HL-60 (cell line): ENCODE results near the gene LOC128125822.

Source experiments
- DNase-seq, 2 experiments: peaks; one replicate each; pipeline ENCODE4 v3.0.0-alpha.2; 2010 to 2020; ENCODE audit warnings: low read depth in 1 of 2, low spot score in 1 of 2
- H3K27ac ChIP-seq: fragments of 250-450 bp; sonication (Bioruptor Pico); replicated peaks from 2 replicates; pipeline ENCODE4 v1.5.1; 2020; ENCODE audit warnings: mild to moderate bottlenecking, moderate library complexity
- H3K27me3 ChIP-seq: fragments of 250-450 bp; sonication (Bioruptor Pico); 2 replicates; pipeline ENCODE4 v1.5.1; 2021; ENCODE audit warnings: mild to moderate bottlenecking, moderate library complexity; ENCODE audit not compliant: insufficient read depth, poor library complexity, severe bottlenecking
- H3K4me3 ChIP-seq: replicated peaks from 2 replicates; pipeline ENCODE4 v1.5.1; 2011; ENCODE audit warnings: mild to moderate bottlenecking, control low read depth, low read length; ENCODE audit not compliant: insufficient read depth
- GABPA ChIP-seq: IDR thresholded peaks from 2 replicates; pipeline ENCODE4 v1.6.1; 2012; ENCODE audit warnings: low read depth
- POLR2AphosphoS5 ChIP-seq: IDR thresholded peaks from 2 replicates; pipeline ENCODE4 v1.6.1; 2012; ENCODE audit warnings: low read depth
- SPI1 ChIP-seq: IDR thresholded peaks from 2 replicates; pipeline ENCODE4 v1.6.1; 2012; ENCODE audit warnings: low read depth, mild to moderate bottlenecking, borderline replicate concordance
- TF ChIP-seq, protein P1 (sequence below): IDR thresholded peaks from one replicate; pipeline ENCODE4 v1.5.1; 2011; ENCODE audit warnings: low read length, control low read depth, inconsistent platforms; ENCODE audit not compliant: insufficient read depth
- TF ChIP-seq, protein P2 (sequence below): IDR thresholded peaks from 2 replicates; pipeline ENCODE4 v1.6.1; 2012; ENCODE audit warnings: low read depth; ENCODE audit not compliant: insufficient replicate concordance

The LOC128125822 gene

DNA sequence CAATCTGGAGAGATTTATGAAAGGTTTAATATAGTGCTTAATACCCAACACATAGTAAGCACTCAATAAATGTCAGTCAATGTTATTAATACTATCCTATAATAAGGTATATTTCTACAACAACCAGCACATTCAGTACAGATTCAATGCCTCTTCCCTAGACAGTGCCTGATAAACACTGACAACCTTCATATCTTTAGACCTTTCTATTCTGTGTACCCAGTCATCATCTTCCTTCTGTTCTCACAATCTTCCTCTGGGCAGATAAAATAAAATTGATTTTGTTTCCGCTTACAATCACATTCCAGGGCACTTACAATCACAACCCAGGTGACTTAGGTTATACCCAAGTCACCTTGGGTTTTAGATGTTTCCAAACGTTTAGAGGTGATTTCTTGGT lies 11.0 kb upstream of the LOC128125822 start:
- no peak overlapping the region for H3K27ac ChIP-seq
- no peak for DNase-seq
- H3K4me3 ChIP-seq: no peak overlapping the region
- no peaks in the 10 kb centered on the region for H3K27me3 ChIP-seq
- TF ChIP-seq GABPA (no peak), SPI1 (no peak), POLR2AphosphoS5 (no peak)
- TF ChIP-seq, protein P1, sequence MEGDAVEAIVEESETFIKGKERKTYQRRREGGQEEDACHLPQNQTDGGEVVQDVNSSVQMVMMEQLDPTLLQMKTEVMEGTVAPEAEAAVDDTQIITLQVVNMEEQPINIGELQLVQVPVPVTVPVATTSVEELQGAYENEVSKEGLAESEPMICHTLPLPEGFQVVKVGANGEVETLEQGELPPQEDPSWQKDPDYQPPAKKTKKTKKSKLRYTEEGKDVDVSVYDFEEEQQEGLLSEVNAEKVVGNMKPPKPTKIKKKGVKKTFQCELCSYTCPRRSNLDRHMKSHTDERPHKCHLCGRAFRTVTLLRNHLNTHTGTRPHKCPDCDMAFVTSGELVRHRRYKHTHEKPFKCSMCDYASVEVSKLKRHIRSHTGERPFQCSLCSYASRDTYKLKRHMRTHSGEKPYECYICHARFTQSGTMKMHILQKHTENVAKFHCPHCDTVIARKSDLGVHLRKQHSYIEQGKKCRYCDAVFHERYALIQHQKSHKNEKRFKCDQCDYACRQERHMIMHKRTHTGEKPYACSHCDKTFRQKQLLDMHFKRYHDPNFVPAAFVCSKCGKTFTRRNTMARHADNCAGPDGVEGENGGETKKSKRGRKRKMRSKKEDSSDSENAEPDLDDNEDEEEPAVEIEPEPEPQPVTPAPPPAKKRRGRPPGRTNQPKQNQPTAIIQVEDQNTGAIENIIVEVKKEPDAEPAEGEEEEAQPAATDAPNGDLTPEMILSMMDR: no peak
- TF ChIP-seq, protein P2, sequence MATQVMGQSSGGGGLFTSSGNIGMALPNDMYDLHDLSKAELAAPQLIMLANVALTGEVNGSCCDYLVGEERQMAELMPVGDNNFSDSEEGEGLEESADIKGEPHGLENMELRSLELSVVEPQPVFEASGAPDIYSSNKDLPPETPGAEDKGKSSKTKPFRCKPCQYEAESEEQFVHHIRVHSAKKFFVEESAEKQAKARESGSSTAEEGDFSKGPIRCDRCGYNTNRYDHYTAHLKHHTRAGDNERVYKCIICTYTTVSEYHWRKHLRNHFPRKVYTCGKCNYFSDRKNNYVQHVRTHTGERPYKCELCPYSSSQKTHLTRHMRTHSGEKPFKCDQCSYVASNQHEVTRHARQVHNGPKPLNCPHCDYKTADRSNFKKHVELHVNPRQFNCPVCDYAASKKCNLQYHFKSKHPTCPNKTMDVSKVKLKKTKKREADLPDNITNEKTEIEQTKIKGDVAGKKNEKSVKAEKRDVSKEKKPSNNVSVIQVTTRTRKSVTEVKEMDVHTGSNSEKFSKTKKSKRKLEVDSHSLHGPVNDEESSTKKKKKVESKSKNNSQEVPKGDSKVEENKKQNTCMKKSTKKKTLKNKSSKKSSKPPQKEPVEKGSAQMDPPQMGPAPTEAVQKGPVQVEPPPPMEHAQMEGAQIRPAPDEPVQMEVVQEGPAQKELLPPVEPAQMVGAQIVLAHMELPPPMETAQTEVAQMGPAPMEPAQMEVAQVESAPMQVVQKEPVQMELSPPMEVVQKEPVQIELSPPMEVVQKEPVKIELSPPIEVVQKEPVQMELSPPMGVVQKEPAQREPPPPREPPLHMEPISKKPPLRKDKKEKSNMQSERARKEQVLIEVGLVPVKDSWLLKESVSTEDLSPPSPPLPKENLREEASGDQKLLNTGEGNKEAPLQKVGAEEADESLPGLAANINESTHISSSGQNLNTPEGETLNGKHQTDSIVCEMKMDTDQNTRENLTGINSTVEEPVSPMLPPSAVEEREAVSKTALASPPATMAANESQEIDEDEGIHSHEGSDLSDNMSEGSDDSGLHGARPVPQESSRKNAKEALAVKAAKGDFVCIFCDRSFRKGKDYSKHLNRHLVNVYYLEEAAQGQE: no peak

DNA sequence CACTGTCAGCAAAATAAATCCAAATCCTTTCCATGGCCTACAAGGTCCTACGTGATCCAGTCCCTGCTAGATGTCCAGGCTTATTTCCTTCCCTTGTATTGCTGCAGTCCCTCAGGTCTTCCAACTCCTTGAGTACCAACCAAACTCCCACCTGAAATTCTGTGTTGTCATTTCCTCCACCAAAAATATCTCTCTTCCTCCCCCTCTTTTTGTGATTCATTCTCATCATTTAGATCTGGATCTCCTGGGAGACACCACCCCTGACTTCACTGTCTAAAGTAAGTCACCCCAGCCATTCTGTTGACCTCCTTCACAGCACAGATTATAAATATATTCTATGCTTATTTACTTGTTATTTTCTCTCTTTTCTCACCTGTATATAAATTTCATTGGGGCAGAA lies 9.0 kb upstream of the LOC128125822 start:
- DNase-seq: no peak
- Histone ChIP-seq H3K27me3 (no peaks in the 10 kb centered on the region), H3K4me3 (no peak overlapping the region), H3K27ac (no peak overlapping the region)
- TF ChIP-seq POLR2AphosphoS5: no peak
- TF ChIP-seq SPI1: no peak
- TF ChIP-seq, protein P2: no peak
- TF ChIP-seq, protein P1: no peak
- no peak for TF ChIP-seq GABPA

DNA sequence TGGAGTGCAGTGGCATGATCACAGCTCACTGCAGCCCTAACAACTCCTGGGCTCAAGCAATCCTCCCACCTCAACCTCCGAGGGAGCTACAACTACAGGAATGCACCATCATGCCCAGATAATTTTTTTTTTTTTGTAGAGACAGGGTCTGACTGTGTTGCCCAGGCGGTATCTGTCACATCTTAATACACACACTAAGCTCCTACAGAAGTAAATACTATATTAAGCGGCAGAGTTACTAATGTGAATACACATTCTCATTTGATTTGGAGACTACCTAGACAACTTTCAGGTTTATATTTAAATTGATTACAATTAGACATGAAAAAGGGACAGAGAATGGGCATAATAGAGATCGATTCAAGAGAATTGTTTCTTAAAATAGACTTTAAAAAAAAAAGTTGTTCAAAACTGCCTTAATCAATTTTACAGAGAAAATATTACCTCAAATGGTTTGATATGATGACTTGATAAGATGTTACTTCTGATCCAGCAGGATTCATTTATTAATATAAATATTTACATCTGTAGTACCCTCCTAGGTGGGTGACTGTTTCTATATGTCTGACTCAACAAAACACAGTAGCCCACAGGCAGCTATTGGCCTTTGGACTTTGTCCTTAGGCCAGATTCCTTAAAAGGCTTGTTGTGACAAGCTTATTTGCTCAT lies 7.1 kb upstream of the LOC128125822 start:
- no peak overlapping the region for H3K4me3 ChIP-seq
- no peak overlapping the region for H3K27ac ChIP-seq
- no peak for TF ChIP-seq SPI1
- TF ChIP-seq, protein P2: no peak
- no peak for TF ChIP-seq GABPA
- TF ChIP-seq, protein P1: no peak
- TF ChIP-seq POLR2AphosphoS5: no peak
- no peaks in the 10 kb centered on the region for H3K27me3 ChIP-seq
- DNase-seq: no peak
